ENCODE measurements around the gene HSD11B2. TPM values are rescaled to one million over a fixed set of nuclear protein-coding genes. Genes with fewer than 3 reads are reported as not detected.

The HSD11B2 gene
- total and polyA plus RNA-seq, 2 donors (not counting 1 experiment from before 2014, with no cell fraction given): 0.15 TPM; not detected in 1

DNA sequence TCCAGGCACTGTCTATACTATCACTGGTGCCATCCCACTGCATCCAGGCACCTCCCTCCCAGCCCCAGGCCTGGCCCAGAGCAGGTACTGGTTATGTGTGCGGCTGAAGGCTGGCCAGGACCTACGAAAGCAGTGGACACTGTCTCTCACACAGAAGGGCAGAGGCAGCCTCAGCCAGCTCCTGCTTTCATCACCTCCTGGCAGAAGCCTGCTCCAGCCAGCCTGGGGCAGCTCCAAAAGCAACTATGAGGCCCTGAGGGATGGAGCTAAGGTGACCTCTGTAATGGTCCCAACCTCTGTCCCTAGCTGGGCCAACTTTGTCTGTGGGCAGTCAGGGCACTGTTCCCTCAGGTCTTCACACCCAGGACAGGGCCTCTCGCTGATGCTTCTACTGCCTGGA, 18.8 kb downstream of the HSD11B2 start:
- DNase-seq (ENCODE audit: low read depth in 2 of 2): peak in 1 of 2 donors; percentile 30
- Histone ChIP-seq H3K9me3 (ENCODE audit: control insufficient read depth, insufficient read depth, low read depth, low read length) (no peaks in the 10 kb centered on the region), H3K4me1 (ENCODE audit: control insufficient read depth, extremely low read depth, insufficient read depth, low read length) (peaks cover 20% of the 10 kb centered on the region), H3K27ac (ENCODE audit: insufficient read depth, low read length) (no peak overlapping the region), H3K9ac (ENCODE audit: insufficient read depth, low read length) (no peak overlapping the region), H3K4me2 (ENCODE audit: extremely low read depth, insufficient read depth, low read length) (no peak overlapping the region), H3K36me3 (ENCODE audit: control insufficient read depth, insufficient read depth, low read length) (peaks cover 10% of the 10 kb centered on the region), H3K4me3 (replicated peaks in 1 of 4; ENCODE audit: control extremely low read depth in 1 of 4, insufficient read depth in 1 of 4, low read depth in 3 of 4, low read length in 4 of 4) (no peak overlapping the region), H3K79me2 (ENCODE audit: control insufficient read depth, insufficient read depth, low read length) (no peaks in the 10 kb centered on the region), H4K20me1 (ENCODE audit: control insufficient read depth, extremely low read depth, insufficient read depth, low read length) (peaks cover 4% of the 10 kb centered on the region), H2AFZ (ENCODE audit: low read length) (no peak overlapping the region), H3K27me3 (ENCODE audit: control insufficient read depth, insufficient read depth, low read length) (no peaks in the 10 kb centered on the region)
- TF ChIP-seq, protein P1, sequence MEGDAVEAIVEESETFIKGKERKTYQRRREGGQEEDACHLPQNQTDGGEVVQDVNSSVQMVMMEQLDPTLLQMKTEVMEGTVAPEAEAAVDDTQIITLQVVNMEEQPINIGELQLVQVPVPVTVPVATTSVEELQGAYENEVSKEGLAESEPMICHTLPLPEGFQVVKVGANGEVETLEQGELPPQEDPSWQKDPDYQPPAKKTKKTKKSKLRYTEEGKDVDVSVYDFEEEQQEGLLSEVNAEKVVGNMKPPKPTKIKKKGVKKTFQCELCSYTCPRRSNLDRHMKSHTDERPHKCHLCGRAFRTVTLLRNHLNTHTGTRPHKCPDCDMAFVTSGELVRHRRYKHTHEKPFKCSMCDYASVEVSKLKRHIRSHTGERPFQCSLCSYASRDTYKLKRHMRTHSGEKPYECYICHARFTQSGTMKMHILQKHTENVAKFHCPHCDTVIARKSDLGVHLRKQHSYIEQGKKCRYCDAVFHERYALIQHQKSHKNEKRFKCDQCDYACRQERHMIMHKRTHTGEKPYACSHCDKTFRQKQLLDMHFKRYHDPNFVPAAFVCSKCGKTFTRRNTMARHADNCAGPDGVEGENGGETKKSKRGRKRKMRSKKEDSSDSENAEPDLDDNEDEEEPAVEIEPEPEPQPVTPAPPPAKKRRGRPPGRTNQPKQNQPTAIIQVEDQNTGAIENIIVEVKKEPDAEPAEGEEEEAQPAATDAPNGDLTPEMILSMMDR (conservative IDR thresholded peaks at IDR 0.05 in 1 of 2, IDR thresholded peaks at IDR 0.05 in 1 of 2; ENCODE audit: low read depth in 1 of 2, low read length in 2 of 2): no peak
- TF ChIP-seq EZH2 (IDR thresholded peaks at IDR 0.05; ENCODE audit: low read length, missing control alignments): no peak

DNA sequence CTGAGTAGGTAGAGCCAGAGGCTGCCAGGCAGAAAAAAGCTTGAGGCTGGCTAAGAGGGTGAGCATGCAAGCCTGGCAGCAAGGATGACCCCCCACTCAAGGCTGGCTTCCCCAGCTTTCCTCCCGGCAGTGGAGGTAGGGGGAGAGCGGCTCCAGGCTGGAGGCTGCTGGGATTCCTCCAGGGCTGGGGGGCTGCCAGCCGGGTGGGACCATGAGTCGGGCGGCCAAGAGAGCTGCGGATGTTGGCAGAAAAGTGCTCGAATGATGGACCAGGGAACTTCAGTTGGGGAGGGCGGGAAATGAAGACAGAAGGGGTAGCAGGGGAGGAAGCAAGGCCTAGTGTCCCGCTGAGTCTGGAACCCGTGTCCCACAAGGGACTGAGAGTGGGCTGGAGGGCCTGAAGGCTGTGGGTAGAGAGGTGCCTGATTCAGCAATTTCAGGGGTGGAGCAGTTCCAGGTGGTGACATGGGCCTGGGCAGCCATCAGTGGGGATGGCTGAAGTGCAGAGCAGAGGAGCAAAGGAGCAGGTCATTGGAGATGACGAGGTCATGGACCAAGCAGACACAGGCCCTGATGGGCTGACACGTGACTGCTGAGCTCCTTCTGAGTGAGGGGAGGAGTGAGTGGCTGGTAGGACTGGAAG, 20.3 kb downstream of the HSD11B2 start:
- Histone ChIP-seq H3K79me2 (ENCODE audit: control insufficient read depth, insufficient read depth, low read length) (no peaks in the 10 kb centered on the region), H3K9ac (ENCODE audit: insufficient read depth, low read length) (no peak overlapping the region), H3K4me2 (ENCODE audit: extremely low read depth, insufficient read depth, low read length) (no peak overlapping the region), H3K27me3 (ENCODE audit: control insufficient read depth, insufficient read depth, low read length) (no peaks in the 10 kb centered on the region), H4K20me1 (ENCODE audit: control insufficient read depth, extremely low read depth, insufficient read depth, low read length) (peaks cover 4% of the 10 kb centered on the region), H2AFZ (ENCODE audit: low read length) (no peak overlapping the region), H3K27ac (ENCODE audit: insufficient read depth, low read length) (no peak overlapping the region), H3K9me3 (ENCODE audit: control insufficient read depth, insufficient read depth, low read depth, low read length) (no peaks in the 10 kb centered on the region), H3K4me3 (replicated peaks in 1 of 4; ENCODE audit: control extremely low read depth in 1 of 4, insufficient read depth in 1 of 4, low read depth in 3 of 4, low read length in 4 of 4) (no peak overlapping the region), H3K4me1 (ENCODE audit: control insufficient read depth, extremely low read depth, insufficient read depth, low read length) (peaks cover 12% of the 10 kb centered on the region), H3K36me3 (ENCODE audit: control insufficient read depth, insufficient read depth, low read length) (peaks cover 10% of the 10 kb centered on the region)
- TF ChIP-seq EZH2 (IDR thresholded peaks at IDR 0.05; ENCODE audit: low read length, missing control alignments): no peak
- TF ChIP-seq, protein P1 (conservative IDR thresholded peaks at IDR 0.05 in 1 of 2, IDR thresholded peaks at IDR 0.05 in 1 of 2; ENCODE audit: low read depth in 1 of 2, low read length in 2 of 2): no peak
- no peak for DNase-seq (ENCODE audit: low read depth in 2 of 2)

DNA sequence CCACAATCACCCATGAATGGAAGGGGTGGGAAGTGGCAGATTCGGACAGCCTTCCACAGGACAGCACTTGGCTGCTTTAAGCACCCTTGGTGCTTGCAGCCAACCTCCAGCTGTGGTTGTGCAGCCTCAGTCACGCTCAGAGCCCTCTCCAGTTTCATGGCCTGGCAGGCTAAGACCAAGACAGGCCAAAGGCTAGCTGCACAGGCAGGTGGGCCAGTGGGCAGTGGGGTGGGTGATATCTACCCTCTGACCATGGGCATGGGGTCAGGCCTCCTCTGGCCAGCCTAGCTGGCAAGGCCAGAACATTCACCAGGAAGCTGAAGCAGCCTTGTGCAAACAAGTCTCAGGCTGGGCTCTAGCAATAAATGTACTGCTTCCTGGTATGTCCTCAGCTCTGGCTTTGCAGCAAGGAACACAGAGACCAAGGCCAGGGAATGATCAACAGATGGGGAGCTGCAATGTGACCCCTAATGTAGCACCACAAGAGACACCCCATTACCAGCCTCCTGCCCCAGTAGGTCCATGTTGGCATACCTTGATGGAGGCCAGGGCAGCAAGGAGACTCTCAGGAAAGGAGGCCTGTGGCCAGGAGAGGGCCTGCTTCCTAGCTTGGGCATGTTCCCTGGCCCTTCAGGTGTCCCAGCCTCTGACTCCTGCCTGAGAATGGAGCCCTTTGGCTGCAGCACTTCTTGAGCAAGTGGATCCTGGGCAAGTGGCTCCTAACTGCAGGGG, 20.9 kb downstream of the HSD11B2 start:
- Histone ChIP-seq H3K79me2 (ENCODE audit: control insufficient read depth, insufficient read depth, low read length) (no peaks in the 10 kb centered on the region), H4K20me1 (ENCODE audit: control insufficient read depth, extremely low read depth, insufficient read depth, low read length) (peaks cover 4% of the 10 kb centered on the region)
- no peak for DNase-seq (ENCODE audit: low read depth in 2 of 2)

More for the DNA sequence above, 20.9 kb downstream of the HSD11B2 start:
- Histone ChIP-seq H3K9me3 (ENCODE audit: control insufficient read depth, insufficient read depth, low read depth, low read length) (no peaks in the 10 kb centered on the region), H3K4me3 (replicated peaks in 1 of 4; ENCODE audit: control extremely low read depth in 1 of 4, insufficient read depth in 1 of 4, low read depth in 3 of 4, low read length in 4 of 4) (no peak overlapping the region), H3K4me2 (ENCODE audit: extremely low read depth, insufficient read depth, low read length) (no peak overlapping the region), H3K4me1 (ENCODE audit: control insufficient read depth, extremely low read depth, insufficient read depth, low read length) (peaks cover 8% of the 10 kb centered on the region), H2AFZ (ENCODE audit: low read length) (no peak overlapping the region), H3K9ac (ENCODE audit: insufficient read depth, low read length) (no peak overlapping the region), H3K36me3 (ENCODE audit: control insufficient read depth, insufficient read depth, low read length) (peaks cover 10% of the 10 kb centered on the region), H3K27ac (ENCODE audit: insufficient read depth, low read length) (no peak overlapping the region), H3K27me3 (ENCODE audit: control insufficient read depth, insufficient read depth, low read length) (no peaks in the 10 kb centered on the region)
- no peak for TF ChIP-seq EZH2 (IDR thresholded peaks at IDR 0.05; ENCODE audit: low read length, missing control alignments)
- TF ChIP-seq, protein P1 (conservative IDR thresholded peaks at IDR 0.05 in 1 of 2, IDR thresholded peaks at IDR 0.05 in 1 of 2; ENCODE audit: low read depth in 1 of 2, low read length in 2 of 2): no peak

Measured in fibroblast of lung (primary cell).